Cerebellar cortex (tissue), 1 donor: ENCODE measurements around the gene SLC35B3.
"Not testable (repeated sequence)": the region's sequence is repeated elsewhere in the genome, so short reads cannot be mapped to it uniquely, and the experiment has no call there.

Experiments
- DNase-seq: peaks from one replicate; pipeline ENCODE4 v3.0.0-alpha.2; 2015; ENCODE audit warnings: low spot score

Gene SLC35B3

DNA sequence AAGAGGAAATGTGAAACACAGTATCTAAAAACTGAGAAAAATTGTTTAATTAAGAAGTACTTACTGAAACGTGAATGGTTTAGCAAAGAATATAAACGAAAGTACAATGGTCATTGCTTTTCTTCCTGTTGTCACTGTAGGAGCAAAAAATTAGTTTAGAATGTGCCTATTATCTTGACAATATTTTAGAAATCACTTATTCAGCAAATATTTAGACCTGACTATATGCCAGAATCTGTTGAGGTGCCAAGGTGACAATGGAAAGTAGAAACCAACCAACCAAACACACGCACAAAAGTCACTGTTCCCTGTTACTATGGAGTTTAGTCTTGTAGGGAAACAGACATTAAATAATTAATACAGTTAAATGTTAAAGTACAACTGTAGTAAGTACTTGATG lies 20.5 kb downstream of the SLC35B3 start:
- DNase-seq: no peak

DNA sequence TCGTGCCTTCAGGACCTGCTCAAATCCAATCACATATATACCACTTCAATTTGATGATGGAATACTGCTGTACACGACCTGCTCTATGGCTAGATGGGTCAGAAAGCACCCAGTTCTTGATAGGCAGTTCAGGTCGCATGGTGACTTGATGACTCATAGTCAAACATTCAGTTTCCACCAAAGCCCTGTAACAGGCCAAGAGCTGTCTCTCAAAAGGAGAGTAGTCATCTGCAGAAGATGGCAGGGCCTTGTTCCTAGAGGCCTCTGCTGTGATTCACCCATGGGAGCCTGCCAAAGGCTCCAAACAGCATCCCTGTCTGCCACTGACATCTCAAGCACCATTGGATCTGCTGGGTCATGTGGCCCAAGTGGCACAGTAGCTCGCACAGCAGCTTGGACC lies 29.4 kb downstream of the SLC35B3 start:
- DNase-seq: not testable (repeated sequence)

DNA sequence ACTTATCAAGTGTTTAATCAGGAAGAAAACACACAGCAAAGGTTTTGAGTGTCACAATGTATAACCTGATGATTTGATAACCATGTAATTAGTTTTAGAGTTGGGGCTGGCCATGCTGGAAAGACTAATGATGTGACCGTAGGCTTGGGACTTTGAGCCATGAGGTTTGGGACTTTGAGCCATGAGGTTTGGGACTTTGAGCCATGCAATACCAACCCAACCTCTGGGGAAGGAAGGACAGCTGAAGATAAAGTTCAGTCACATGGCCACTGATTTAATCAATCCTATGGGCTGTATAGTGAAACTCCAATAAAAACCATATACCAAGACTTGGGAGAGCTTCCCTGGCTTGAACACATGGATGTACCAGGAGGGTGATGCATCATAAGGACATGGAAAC lies 32.8 kb downstream of the SLC35B3 start:
- DNase-seq: no peak

DNA sequence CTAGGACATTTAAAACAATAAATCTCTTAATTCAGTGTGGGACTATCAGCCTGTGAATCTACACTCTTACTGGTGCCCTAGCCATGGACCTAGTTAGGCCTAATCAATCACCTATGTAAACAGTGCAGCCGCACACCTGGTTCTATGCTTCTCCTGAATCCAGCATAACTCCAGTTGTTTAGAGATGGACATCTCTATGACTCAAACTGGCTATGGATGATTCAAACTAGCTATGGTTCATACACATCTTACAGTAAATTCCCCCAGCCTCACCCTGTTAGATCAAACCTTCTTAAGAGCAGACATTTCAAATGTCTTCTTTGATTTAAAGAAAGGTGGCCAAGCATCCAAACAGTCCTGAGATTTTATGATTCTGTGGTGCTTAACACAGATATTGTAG lies 34.7 kb downstream of the SLC35B3 start:
- DNase-seq: no peak

- DNase-seq: no peak
Observed at GRCh38 chr6:8392569-8392968, 42.8 kb downstream of the SLC35B3 start.

DNA sequence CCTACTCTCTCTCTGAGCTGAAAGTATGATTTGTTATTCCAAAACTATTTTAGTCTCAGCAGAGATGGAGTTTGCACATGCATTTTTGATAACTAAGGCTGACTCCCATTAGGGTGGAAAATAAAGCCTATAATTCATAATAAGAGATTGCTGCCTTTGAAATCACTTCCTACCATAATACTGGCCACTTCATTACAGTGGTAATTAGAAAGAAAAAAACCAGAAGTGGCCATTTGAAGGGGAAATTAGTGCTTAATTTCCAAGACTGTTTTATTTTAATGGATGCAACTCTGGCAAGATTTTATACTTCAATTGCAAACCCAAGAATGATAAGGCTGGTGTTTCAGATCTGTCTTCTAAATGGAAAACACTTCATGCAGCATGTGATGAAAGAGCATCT lies 43.4 kb downstream of the SLC35B3 start:
- no peak for DNase-seq

- no peak for DNase-seq
Observed at GRCh38 chr6:8389036-8389818, 46.1 kb downstream of the SLC35B3 start.

- DNase-seq: no peak
Observed at GRCh38 chr6:8387942-8388437, 47.4 kb downstream of the SLC35B3 start.

DNA sequence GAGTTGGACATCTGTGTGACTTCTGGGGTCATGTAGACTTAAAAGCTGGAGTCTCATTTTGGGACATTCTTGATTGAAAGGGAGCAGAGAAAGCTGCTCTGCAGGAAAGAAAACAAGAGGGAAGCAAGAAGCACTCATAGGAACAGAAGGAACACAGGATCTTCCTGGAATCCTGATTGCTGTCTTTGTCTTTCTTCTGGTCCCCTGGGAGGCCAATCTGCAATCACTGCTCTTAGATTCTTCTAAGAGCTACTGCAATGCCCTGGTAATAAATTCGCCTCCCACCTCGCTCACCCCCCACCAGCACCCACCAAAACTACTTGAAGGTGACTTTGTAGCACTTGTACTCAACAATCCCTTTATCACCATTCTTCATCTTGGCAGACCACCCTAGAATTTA lies 51.8 kb downstream of the SLC35B3 start:
- no peak for DNase-seq

GRCh38 chr6:8382434-8382833 lies 52.9 kb downstream of the SLC35B3 start:
- DNase-seq: no peak

- no peak for DNase-seq
Observed at GRCh38 chr6:8375916-8376315, 59.4 kb downstream of the SLC35B3 start.
